ENCODE measurements around the gene IGFLR1.
"Not testable (repeated sequence)": the region's sequence is repeated elsewhere in the genome, so short reads cannot be mapped to it uniquely, and the experiment has no call there.

IGFLR1 gene

DNA sequence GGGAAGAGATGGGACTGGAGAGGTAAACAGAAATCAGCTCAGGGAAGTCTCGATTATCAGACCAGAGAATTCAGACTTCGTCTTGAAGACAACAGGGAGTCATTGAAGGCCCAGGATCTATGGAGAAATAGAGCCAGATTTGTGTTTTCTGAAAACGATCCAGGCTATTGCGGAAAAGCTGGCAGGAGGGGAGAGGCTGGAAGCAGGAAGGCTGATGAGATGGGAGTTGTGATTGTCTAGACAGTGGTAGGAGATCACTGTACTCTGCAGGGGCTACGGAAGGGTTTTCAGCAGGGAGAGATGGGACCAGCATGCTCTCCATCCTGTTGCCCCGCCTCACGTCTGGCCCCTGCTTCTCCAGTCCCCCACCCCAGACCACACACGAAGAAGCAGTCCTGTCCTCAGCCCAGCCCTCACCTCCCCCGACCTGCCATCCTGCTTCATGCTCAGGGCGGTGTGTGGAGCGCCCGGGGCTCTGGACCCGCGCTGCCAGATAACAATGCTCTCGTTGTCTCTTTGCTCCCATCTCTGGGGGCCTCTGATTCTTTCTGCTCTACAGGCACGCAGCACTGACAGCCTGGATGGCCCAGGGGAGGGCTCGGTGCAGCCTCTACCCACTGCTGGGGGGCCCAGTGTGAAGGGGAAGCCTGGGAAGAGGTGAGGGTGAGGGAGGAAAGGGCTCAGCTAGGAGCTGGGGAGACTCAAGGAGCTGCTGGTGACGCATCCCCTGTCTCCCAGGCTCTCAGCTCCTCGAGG is 35.0 kb upstream of the IGFLR1 start:
- no peak for DNase-seq

DNA sequence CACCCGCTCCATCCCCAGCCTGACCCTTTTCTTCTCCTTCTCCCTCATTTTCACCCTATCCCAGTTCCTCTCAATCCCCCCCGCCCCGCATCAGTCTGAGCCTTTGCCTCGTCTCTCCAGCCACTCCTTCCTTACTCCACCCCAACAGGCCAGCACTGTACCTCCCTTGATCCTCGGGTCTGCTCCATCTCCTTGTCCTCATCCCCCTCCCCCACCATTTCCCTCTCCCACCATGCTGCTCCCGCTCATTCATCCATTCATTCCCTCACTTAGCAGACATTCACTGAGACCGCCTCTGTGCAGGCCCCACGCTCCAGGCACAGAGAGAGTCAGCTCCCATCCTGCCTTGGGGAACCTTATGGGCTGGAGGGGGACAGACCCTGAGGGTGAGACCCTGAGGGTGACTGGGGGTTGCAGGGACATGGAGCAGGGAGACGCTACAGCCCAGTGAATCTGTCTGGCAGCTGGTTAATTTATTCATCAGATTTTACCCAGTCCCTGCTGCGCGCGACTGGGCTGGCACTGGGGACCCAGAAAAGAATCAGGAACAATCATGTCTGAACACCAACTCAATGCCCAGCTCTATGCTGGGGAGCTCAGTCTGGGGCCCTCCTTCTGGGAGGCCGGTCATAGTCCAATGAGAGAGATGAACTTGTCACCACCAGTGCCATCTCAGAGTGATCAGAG is 34.0 kb upstream of the IGFLR1 start:
- DNase-seq = peak; percentile 59

DNA sequence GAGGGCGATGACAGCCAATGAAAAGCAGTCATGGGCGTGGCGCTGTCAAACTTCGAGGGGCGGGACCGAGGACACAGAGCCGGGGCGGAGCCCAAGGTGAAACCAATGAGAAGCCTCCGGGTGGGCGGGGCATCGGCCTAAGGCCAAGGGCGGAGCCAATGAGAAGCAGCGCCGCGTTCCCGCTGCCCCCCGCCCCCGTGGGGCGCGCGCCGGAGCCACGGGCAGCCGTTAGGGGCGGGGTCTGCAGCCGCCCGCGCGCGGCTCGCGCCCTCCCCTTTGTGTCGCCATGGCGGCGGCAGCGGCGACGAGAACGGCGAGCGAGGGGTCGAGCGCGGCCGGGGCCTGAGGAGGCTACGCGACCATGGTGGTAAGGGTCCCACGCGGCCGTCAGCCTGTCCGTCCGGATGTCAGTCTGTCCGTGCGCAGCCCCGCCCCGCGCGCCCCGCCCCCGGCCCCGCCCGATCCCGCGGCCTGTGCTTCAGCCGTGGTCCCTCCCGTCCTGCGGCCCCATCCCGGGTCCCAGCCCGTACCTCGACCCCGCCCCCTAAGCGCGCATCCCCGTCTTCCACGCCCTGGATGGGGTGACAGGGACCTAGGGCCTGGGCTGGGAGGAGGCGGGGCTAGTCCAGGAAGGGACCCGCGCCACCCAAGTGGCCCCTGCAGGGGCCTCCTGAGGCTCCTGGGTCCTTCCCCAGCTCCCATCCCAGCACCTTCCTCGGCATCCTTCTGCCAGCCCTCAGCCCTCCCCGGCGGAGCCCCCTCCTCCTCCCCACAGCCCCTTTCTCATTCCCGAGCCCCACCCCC is 33.2 kb upstream of the IGFLR1 start, which contains the start of gene ARHGAP33:
TSS of gene ARHGAP33 (plus strand) at position 267 of the 804 bp plus-strand sequence. CDS start at position 362, 95 bp downstream.
- peak; percentile 100 for DNase-seq

DNA sequence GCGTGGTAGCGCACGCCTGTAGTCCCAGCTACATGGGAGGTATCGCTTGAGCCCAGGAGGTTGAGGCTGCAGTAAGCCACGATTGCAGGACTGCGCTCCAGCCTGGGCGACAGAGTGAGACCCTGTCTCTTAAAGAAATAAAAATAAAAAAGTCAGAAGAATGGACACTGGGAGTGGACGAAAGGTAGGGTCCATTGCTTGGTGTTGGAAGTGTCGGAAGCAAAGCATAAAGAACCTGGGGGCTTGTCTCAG is 32.7 kb upstream of the IGFLR1 start:
- no peak for DNase-seq

DNA sequence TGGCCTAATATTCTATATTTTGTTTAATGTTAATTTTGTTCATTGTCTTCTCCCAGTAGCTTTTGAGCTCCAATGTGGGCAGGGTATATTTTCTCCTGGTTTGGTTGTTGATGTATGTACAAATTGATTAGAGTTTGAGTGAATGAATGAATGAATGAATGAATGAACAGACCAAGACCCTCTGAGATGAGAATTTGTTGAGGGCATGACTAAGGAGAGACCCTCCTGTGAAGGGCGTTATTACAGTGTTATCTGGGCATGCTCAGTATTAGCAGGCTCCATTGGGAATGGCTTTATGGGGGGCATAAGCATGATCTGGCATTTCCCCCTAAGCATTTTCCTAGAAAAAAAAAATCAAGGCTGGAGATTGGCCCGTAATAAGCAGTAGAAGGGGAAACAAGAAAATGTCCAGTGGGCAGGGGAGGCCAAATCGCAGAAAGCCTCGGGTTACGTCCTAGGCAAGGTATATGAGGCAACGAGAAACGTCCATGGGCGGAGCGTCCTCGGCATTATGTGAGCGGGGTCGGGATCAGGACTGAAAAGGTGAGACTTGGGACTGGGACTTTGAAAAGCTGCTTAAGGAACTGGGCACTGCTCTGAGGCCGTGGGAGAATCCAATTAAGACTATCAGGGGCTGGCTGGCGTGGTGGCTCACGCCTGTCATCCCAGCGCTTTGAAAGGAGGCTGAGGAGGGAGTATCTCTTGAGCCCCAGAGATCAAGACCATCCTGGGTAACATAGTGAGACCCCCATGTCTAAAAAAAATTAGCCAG is 32.2 kb upstream of the IGFLR1 start:
- DNase-seq = peak; percentile 94

DNA sequence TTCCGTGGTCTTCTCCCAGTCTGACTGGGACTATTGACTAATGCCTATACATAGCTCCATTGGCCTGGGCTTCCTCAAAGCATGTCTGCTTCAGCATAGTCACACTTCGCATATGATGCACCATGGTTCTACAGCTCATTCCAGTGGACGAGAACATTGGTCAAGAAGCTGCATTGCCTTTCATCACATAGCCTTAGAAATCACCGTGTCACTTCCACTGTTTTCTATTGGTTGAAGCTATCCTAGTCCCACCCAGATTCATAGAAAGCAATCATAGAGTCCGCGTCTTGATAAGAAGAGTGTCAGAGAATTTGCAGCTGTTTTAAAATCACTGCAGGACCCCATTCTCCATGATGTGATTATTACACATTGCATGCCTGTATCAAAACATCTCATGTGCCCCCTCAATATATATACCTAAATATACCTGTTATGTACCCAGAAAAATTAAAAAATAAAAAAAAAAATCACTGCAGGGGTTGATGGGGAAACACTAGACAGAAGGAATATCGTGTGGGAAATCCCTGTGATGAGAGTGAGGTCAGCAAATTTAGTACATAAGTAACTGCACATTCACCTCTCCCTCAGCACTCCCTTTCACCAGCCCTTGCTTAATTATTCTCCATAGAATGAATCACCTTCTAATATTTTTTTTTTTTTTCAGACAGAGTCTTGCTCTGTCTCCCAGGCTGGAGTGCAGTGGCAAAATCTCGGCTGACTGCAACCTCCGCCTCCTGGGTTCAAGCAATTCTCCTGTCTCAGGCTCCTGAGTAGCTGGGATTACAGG is 31.0 kb upstream of the IGFLR1 start:
- no peak for DNase-seq

DNA sequence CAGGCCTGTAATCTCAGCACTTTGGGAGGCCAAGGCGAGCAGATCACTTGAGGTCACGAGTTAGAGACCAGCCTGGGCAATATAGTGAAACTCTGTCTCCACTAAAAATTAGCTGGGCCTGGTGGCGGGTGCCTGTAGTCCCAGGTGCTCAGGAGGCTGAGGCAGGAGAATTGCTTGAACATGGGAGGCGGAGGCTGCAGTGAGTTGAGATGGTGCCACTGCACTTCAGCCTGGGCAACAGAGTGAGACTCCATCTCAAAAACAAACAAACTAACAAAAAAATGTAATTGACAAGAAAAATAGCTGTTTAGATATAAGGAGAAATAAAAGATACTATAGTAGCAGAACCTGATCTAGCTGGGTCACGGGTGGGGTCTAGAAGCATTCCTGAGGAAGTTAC is 30.1 kb upstream of the IGFLR1 start:
- not testable (repeated sequence) for DNase-seq

DNA sequence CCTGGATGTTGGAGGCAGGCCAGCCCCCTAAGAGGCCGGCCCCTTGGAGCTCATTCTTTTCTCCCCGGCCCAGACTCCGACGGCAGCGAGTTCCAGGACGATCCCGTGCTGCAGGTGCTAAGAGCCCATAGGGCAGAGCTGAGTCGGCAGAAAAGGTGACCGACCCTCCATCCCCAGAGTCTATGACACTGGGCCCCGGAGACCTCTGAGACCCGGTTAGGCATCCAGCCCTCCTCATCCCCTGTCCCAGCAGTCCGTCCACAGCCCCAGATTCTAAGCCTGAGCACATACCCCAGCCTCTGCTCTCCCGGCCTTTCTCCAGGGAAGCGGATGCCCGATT is 25.8 kb upstream of the IGFLR1 start:
- DNase-seq = no peak

DNA sequence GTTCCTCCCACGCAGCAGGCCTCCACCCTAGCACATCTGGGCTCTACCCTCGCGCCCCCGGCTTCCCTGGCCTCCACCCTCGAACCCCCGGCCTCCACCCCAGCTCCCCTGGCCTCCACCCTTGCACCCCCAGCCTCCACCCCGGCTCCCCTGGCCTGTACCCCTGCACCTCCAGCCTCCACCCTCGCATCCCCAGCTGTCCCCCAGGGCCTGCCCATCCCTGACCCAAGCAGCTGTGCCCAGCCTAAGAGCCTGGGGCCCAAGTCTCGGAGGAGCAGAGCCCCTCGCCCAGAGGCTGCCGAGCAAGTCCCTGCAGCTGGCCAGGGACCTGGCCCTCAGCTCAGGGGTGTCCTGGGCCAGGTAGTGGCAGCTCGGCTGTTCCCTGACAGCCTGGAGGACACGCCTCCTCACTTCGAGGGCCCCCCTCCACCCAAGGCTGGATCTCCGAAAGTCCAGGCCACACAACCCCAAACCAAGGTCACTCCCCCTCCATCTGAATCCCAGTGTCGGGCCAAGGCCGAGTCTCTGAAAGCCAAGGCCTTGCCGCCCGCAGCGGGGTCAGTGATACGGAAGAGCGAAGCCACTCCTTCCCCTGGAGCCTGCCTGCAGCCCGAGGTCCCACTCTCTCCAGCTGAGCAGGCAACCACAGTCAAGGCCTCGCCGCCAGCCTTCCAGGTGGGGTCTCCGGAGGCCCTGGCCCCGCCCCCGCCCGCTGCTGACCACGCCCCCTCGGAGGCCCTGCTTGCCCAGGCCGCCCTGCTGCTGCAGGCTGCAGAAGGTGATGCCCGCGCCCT is 25.2 kb upstream of the IGFLR1 start:
- DNase-seq = peak; percentile 58

DNA sequence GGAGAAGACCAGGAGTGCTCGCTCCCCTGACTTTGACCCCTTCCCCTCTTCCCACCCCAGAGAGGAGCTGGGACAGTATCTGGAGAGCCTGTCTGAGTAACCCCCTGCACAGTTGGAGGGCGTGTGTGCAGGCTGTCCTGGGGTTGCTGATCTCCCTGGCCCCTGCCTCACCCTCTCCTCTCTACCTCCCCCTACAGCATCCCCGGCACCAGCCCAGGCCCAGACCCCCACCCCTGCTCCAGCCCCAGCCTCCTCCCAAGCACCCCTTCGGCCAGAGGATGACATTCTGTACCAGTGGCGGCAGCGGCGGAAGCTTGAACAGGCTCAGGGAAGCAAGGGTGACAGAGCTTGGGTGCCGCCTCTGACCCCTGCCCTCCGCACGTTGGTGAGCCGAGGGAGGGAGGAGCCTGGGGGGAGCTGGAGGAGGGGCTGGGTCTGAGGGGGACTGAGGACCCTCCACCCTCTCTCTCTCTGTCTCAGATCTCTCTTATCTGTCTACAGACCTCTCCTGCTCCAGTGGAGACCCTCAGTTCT is 24.4 kb upstream of the IGFLR1 start:
- no peak for DNase-seq

DNA sequence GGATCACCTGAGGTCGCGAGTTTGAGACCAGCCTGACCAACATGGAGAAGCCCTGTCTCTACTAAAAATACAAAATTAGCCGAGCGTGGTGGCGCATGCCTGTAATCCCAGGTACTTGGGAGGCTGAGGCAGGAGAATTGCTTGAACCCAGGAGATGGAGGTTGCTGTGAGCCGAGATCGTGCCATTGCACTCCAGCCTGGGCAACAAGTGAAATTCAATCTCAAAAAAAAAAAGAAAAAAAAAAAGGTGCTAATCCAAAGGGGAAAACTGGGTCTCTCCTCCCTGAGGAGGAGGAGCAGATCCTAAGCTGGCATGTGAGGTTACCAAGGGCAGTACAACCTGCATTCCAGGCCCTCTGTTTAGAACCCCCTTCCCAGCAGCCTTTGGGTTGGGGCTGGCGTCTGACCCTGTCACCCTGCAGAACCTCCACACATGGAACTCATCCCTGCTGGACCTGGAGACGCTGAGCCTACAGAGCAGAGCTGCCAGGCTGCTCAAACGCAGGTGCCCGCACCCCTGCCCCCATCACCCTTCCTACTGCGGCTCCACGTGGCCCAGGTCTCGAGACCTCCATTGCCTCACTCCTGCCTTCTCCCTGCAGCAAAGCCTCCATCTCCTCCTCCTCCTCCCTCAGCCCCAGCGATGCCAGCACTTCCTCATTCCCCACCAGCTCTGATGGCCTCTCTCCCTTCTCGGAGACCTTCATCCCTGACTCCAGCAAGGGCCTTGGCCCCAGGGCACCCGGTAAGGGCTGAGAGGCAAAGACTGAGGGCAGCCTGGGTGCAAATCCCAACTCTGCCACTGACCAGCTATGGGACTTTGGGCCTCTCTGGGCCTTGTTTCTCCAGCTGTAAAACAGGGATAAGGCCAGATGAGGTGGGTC is 22.4 kb upstream of the IGFLR1 start:
- DNase-seq = no peak

DNA sequence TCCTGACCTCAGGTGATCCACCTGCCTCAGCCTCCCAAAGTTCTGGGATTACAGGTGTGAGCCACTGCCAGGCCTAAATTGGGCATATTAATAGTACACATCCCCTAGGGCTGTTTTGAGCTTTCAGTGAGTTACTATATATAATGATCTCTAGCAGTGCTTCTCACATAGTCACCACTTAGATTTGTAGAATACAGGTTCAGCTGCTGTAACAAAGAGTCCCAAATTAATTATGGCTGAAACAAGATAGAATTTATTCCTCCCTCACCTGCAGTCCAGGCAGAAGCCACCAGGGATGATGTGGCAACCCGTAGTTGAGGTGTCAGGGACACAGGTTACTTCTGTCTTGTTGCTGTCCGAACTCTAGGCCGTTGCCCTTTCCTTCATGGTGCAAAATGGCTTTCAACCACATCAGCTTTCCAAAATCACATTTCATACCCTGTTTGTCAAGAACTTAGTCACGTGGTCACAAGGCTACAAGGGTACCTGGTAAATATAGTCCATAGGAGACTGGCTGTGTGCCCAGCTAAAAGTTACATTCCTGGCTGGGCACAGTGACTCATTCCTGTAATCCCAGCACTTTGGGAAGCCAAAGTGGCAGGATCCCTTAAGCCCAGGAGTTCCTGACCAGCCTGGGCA is 18.6 kb upstream of the IGFLR1 start:
- no peak for DNase-seq

DNA sequence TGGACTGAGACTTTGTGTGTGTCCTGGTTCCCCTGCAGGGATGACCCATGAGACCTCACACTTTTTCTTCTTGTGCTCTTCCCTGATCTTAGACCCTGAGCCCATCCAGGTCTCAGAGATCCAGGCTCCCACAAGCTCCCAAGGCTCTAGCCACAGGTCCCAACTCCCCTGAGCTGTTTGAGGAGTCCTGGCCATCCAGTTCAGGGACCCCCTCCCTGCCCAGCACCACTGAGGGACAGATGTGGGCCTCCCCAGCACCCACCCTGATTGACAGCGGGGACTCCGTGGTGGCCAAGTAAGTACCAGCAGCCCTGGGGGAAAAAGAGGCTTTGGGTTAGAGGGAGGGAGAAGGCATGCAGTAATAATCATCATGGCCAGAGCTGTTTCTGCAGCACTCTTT is 17.4 kb upstream of the IGFLR1 start:
- DNase-seq = no peak

DNA sequence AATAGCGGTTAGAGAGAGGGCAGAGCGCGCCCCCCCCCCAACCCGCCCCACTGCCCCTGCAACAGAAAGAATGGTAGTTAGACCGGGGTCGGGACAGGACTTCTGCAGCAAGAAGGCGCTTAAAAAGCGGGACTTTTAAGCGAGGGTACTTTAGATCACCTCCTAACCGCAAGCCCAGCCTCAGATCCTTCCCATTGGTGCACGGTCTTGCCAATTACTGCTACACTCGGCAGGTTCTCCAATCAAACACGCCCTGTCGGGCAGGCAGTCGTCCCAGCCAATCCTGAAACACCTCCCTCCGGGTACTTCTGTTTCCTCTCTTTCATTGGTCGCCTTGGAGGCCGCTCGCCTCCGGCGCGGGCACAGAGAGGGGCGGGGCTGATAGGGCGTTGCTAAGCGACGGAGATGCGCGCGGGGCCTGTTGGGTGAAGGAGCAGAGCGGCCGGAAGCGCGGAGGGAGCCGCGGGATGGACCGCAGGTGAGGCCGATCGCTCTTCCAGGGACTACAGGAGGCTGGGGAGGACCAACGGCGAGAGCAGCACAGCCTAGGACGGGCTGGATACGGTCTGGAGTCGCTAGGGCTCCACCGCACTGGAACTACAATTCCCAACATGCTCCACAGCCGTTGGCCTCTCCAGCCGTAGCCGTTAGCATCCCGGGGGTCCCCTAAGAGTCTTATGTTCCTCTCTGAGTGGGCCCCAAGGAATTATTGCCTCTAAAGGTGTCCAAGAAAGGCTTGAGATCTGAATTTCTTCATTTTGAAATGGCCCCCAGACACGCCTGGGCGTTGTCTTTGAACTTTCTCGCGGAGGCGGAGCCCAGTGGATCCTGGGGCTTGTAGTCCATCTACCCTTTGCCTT is 15.7 kb upstream of the IGFLR1 start, which contains the start of gene PROSER3:
TSS of gene PROSER3 (plus strand) at position 428 of the 860 bp plus-strand sequence. CDS start at position 468, 40 bp downstream.
- DNase-seq = peak; percentile 100

DNA sequence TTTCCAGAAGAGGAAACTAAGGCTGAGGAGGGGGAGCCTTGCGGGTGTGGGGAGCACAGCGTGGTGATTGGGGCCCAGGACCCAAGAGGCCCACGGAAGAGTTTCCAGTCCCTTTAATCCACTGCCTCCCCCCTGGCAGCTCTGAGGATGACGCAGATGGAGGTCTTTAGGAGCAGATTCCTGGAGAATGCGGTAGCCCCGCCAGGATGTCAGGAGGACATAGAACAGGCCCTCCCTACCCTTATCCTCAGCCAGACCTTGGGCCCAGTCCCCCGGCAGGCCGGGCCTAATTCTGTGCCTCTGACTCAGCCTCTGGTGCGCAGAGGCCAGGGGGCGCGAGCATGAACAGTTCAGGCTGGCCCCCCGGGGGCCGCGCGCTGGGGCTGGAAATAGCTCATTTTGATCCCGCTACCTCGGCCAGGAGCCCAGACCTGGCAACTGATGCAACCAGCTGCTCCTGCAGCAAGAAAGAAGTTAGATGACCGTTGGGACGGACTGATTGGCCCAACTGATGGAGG is 15.0 kb upstream of the IGFLR1 start:
- peak; percentile 76 for DNase-seq

DNA sequence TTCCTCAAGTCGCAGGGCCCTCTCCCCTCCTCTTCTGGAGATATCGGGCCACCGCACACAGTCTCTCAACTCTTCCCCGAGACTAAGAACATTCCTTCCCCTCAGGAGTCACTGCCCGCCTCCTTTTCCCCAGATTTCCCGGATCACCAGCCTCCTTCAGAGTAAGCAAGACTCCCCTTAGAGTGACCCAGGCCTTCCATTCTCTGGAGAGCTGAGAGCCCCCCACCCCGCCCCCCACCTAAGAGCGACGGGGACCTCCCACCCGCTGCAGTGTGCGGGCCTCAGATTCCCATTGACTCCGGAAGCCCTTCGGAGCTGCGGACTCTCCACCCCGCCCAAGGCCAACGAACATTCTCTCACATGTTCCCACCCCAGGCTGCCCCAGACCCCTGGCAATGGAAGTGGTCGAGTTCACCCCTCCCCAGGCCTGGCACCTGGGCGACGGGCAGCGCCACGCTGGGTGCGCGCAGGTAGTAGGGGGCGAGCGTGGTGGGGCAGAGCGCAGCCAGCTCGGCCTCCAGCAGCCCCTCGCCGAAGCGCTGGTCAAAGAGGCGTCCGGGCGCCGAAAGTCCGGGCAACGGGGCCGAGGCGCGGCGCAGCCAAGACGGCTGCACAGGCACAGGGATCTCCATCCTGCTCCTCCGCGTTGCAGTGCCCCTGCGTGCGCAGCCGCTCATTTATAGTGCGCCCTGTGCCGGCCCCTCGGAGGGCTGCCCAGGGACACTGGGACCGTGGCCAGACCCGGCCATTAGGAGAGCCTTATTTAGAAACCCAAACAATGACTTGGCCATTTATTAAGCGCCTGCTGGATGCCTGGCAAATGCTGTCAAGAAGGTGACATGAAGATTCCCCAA is 14.4 kb upstream of the IGFLR1 start, which contains the start of gene HSPB6:
TSS of gene HSPB6 (minus strand) at position 653 of the 854 bp plus-strand sequence. CDS start at position 632, 21 bp downstream.
- DNase-seq = no peak
